T-helper 17 cell (primary cell): Measurements from ENCODE around the gene GTF3C1. TPM values are rescaled to one million over a fixed set of nuclear protein-coding genes. Genes with fewer than 3 reads are reported as not detected.

Source experiments
- ATAC-seq: fragments of 150-1000 bp; cut with Tn5 transposase; 2 replicates; pipeline ENCODE4 v1.10.0; 2021; ENCODE audit warnings: mild to moderate bottlenecking, moderate library complexity
- DNase-seq, 3 donors: peaks; one replicate each; pipeline versions ENCODE4 v3.0.0 to v3.0.0-alpha.2; 2020 to 2021
- H3K9me3 ChIP-seq: one replicate; pipeline ENCODE4 v1.7.0; 2013; ENCODE audit warnings: low read length, mild to moderate bottlenecking; ENCODE audit not compliant: control insufficient read depth, poor library complexity, severe bottlenecking
- H3K27ac Mint-ChIP-seq: one replicate; pipeline ENCODE4 v1.8.0; 2022; ENCODE audit warnings: mild to moderate bottlenecking, moderate library complexity, mixed read lengths
- H3K27me3 Mint-ChIP-seq: one replicate; pipeline ENCODE4 v1.8.0; 2022; ENCODE audit warnings: mixed read lengths
- H3K36me3 Mint-ChIP-seq: one replicate; pipeline ENCODE4 v1.8.0; 2022; ENCODE audit warnings: low read depth, mixed read lengths
- H3K4me1 Mint-ChIP-seq: one replicate; pipeline ENCODE4 v1.8.0; 2022; ENCODE audit warnings: mild to moderate bottlenecking, mixed read lengths
- H3K4me3 Mint-ChIP-seq: one replicate; pipeline ENCODE4 v1.8.0; 2022; ENCODE audit warnings: mild to moderate bottlenecking, moderate library complexity, mixed read lengths
- total RNA-seq, 4 donors: library from RNA in 2 of 4; stranded (reverse) in 2 of 4; gene quantifications; one replicate each; pipeline ENCODE4 v1.2.3 and lab custom pipeline; 2022 to 2026

Gene GTF3C1
- total RNA-seq, 2 donors from 2014 or later = 55.3 to 55.6 TPM

DNA sequence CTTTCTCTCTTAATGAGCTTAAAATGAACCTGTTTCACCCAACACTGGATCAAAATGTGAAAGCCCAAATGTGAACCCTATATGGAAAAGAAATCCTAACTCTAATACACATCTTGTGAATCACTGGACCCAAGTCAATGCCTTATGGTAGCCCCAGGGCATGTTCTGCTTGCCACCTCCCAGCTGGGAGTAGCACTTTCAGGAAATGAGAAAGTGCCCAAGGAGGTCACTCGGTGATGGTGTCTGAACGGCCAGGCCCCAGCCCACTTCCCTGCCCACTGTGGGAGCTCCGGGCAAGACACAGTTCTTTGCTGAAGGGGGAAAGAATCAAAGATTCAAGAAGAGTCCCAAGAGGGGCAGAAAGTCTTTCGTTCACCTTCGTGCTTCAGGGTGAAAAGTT, 46.1 kb downstream of the GTF3C1 start:
- Mint-ChIP-seq H3K27ac (no peak overlapping the region), H3K4me3 (no peak overlapping the region), H3K4me1 (no peaks in the 10 kb centered on the region), H3K36me3 (peaks cover 19% of the 10 kb centered on the region), H3K27me3 (no peaks in the 10 kb centered on the region)
- no peaks in the 10 kb centered on the region for H3K9me3 ChIP-seq
- no peak for ATAC-seq
- no peak for DNase-seq

DNA sequence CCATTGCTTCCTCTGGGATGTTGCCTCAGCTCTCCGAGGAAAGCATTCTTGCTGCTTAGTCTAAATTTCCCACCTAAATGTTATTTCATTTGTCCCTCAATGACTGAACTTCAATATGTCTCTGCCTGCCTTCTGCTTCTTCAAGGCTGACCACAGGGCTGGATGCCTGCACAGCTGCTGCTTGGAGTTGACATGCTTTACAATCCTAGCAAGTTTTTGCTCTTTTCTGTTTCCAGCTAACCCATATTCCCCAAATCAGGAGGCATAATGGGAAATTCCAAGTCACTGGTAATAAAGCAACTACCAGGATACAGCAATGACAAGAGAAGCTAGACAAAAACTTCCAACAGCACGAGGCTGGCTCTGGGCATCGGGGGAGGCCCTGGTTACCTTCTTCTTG, 48.9 kb downstream of the GTF3C1 start:
- ATAC-seq (no peak), DNase-seq (no peak)
- no peaks in the 10 kb centered on the region for H3K9me3 ChIP-seq
- H3K4me3 Mint-ChIP-seq = no peak overlapping the region
- H3K4me1 Mint-ChIP-seq = no peaks in the 10 kb centered on the region
- H3K27me3 Mint-ChIP-seq = no peaks in the 10 kb centered on the region
- H3K27ac Mint-ChIP-seq = peak overlapping the region; percentile 32
- peaks cover 18% of the 10 kb centered on the region for H3K36me3 Mint-ChIP-seq

DNA sequence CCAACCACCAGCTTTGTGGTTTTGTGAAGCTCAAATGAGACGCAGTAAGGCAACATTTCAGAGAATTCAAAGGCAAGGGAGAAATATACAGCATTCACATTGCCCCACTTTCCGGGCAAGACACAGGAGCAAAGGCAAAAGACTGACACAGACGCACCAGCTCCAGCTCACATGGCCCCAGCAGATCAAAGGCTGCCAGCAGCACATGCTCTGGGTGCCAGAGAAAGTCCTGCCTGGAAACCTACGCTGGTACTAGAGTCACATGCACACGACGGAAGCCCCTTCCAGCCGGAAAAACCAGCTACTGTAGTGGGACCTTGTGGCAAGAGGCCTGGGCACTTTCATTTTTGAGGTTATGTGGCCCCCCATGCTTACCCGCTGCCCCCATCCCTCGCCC, 50.1 kb downstream of the GTF3C1 start:
- peaks cover 17% of the 10 kb centered on the region for H3K36me3 Mint-ChIP-seq
- H3K27ac Mint-ChIP-seq = peak overlapping the region; percentile 49
- H3K4me1 Mint-ChIP-seq = no peaks in the 10 kb centered on the region
- ATAC-seq (no peak), DNase-seq (no peak)
- H3K9me3 ChIP-seq = no peaks in the 10 kb centered on the region
- no peak overlapping the region for H3K4me3 Mint-ChIP-seq
- H3K27me3 Mint-ChIP-seq = no peaks in the 10 kb centered on the region

DNA sequence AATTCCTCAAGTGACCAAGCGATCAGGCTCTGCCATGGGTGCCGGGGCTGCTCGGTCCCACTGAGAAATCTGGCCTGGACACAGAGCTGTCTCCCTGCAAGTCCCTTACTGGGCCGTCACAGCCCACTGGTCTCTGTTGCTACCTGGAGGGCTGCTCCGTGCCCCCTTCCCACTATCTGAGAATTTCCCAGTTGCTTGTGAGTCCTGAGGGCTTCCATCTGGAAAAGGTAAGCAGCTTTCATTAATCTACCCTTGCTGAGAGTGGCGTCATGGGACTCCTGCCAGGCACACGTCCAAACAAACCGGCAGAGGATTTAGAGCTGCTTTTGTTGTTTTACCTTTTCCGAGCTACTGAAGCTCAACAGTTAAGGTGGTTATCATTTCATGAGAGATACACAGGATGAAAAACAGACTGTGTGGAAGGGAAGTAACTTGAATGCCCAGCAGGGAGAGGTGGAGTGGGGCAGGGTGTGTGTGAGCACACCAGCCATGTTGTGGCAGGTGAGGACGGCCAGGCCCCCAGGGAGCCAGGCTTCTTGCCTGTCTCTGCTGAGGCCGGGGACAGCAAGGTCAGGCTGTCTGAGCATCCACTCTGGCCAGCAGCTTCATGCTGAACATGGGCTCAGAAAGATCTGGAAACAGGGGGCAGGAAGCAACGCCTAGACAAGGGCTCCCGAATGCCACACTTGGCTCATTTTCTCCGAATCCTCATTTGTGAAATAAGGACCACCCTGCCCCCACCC, 50.6 kb downstream of the GTF3C1 start:
- Mint-ChIP-seq H3K27me3 (no peaks in the 10 kb centered on the region), H3K36me3 (peaks cover 21% of the 10 kb centered on the region), H3K27ac (peak overlapping the region; percentile 49), H3K4me1 (no peaks in the 10 kb centered on the region), H3K4me3 (no peak overlapping the region)
- DNase-seq (no peak), ATAC-seq (no peak)
- no peaks in the 10 kb centered on the region for H3K9me3 ChIP-seq

DNA sequence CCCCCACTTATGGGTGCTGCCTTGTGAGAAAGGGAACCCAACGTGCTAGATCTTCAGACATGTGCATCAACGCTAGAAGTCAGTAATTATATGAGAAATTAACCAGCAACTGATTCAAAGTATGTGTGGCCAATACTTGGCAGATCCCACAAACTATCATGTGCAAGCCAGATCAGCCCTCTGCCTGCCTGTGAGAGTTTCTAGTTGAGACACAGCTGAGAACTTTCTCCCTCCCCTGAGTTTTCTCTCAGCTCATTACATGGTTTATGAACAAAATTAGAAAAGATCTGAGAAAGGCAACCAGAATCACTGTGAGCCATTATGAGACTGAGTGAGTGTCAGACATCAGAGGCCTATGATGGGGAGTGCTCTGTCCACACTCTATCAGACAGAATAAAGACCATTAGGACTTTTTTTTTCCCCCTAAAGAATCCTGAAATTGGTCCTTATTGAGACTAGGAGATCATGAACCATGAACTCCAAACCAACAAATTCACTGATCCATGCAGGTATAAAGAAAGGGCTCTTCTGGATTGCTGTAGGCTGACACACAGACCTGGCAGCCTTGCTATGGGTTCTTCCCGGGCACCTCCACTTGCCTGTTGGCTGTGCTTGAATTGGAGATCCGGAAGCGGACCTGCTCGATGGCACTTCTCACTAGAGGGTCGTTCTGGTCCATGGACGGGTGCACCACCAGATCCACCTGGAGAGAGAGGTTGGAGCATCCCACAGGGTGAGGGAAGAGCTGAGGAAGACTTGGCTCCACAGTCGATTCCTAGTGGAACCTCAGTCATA, 51.5 kb downstream of the GTF3C1 start:
- peak overlapping the region; percentile 49 for H3K27ac Mint-ChIP-seq
- H3K4me1 Mint-ChIP-seq = no peaks in the 10 kb centered on the region
- ATAC-seq = no peak

DNA sequence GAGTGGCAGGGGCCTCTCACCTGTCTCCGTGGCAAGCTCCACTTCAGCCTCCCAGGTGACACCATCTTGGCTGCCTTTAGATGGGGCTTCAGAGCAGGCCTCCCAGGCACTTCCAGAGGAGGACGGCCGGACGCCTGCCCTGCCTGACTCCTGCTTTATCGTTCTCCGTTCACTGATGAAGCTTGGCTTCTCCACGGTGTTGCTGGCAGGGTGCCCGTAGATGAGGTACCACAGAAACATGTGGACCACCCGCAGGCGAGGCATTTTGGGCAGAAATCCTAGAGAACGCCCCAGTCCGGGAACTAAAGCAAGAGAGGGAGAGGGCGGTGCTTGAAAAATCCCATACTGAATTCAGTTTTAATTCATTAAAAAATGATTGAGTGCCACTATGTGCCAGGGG, 54.5 kb downstream of the GTF3C1 start:
- H3K9me3 ChIP-seq = no peaks in the 10 kb centered on the region
- Mint-ChIP-seq H3K4me3 (no peak overlapping the region), H3K27ac (no peak overlapping the region), H3K27me3 (no peaks in the 10 kb centered on the region), H3K4me1 (peaks cover 5% of the 10 kb centered on the region), H3K36me3 (peaks cover 17% of the 10 kb centered on the region)
- DNase-seq = no peak
- ATAC-seq = no peak

More for the DNA sequence above, 51.5 kb downstream of the GTF3C1 start:
- Mint-ChIP-seq H3K36me3 (peaks cover 13% of the 10 kb centered on the region), H3K27me3 (no peaks in the 10 kb centered on the region), H3K4me3 (no peak overlapping the region)
- no peak for DNase-seq
- H3K9me3 ChIP-seq = no peaks in the 10 kb centered on the region

DNA sequence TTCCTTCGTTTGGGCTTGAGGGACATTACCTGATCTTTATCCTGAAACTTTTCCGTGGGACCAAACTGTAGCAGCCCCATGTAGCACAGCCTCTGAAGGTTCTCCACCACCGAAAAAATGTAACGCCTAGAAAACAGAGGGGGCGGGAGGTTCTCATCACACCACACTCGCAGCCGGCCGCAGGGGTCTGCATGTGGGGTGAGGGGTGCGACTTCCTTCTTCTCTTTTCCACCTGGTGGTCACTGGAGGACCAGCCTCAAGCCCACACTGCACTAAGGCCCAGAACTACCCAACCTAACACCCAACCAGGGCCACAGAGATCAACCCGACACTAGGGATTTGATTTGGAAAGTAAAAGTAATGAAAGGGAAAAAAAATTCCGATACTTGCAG, 57.1 kb downstream of the GTF3C1 start:
- no peaks in the 10 kb centered on the region for H3K27me3 Mint-ChIP-seq
- H3K4me3 Mint-ChIP-seq = no peak overlapping the region
- H3K27ac Mint-ChIP-seq = no peak overlapping the region
- H3K36me3 Mint-ChIP-seq = peaks cover 12% of the 10 kb centered on the region
- ATAC-seq (no peak), DNase-seq (no peak)
- H3K9me3 ChIP-seq = no peaks in the 10 kb centered on the region
- peaks cover 5% of the 10 kb centered on the region for H3K4me1 Mint-ChIP-seq

DNA sequence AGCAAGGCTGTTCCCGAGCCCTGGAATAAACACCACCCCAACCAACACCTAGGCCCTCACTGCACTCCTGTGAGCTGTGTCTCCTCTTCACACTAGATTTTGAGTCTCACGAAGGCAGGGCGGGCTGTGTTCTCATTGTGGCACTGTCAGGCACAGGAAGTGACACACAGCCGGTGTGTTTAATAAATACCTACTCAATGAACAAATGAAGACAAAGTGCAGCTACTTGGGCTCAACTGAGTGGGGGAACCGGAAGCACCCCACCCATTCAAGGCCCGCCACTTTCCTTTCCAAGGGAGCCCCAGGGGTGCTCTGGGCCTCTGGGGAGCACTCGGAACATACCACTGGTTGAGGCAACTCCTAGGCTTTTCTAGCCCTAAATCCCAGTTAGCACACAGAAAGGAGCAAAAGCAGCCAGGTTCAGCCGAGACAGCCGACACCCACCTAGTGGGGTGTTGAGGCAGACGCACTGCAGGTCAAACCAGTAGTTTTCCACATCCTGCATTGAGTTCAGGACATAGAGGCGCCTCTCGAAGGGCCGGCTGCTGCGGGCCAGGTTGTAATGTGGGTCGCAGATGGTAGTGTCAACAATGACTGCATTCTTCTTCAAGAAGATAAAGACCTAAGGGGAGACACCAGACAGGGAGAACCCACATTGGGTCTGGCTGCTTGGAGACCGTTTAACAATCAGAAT, 57.7 kb downstream of the GTF3C1 start:
- Mint-ChIP-seq H3K27me3 (no peaks in the 10 kb centered on the region), H3K36me3 (peaks cover 12% of the 10 kb centered on the region), H3K27ac (peak overlapping the region; percentile 60), H3K4me3 (no peak overlapping the region), H3K4me1 (peaks cover 5% of the 10 kb centered on the region)
- ATAC-seq (no peak), DNase-seq (no peak)
- H3K9me3 ChIP-seq = no peaks in the 10 kb centered on the region

DNA sequence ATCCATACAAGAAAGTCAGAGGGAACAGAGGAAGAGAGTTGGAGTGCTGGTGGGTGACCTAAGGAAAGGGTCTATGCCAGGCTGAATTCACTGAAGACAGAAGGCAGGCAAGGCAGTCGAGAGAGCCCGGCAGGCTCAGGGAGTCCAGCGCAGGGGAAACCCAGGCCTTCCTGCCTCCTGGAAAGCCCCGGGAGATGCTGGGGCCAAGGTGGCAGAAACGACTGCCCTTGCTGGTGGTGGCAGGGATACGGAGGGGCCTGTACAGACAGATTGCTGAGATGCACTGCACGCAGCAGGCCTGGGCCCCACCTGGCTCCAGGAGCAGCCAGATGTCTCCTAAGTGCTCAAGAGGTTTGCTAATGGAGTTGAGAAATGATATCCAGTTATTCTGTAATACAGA, 59.8 kb downstream of the GTF3C1 start:
- no peaks in the 10 kb centered on the region for H3K27me3 Mint-ChIP-seq
- no peak overlapping the region for H3K4me3 Mint-ChIP-seq
- peaks cover 5% of the 10 kb centered on the region for H3K4me1 Mint-ChIP-seq
- H3K27ac Mint-ChIP-seq = no peak overlapping the region
- peaks cover 18% of the 10 kb centered on the region for H3K36me3 Mint-ChIP-seq
- DNase-seq = no peak
- no peak for ATAC-seq
- no peaks in the 10 kb centered on the region for H3K9me3 ChIP-seq

DNA sequence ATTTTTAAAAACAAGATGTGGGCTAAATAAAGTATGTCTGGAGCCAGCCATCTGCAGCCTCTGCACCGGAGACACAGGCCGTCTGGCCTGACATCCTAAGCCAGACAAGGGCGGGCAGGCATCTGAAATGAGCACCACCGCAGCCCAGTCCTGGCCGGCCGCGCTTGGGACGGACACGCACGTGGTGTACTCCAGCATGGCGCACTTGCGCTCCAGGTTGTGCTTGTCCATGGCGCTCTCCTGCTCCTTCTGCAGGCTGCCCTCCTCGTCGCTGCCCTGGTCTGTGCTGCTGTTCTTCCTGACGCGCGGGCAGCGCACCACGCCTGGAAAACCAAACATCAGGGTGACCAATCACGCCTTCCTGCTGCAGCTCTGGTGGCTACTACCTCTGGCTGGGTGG, 60.3 kb downstream of the GTF3C1 start:
- no peaks in the 10 kb centered on the region for H3K27me3 Mint-ChIP-seq
- ATAC-seq (no peak), DNase-seq (no peak)
- peaks cover 20% of the 10 kb centered on the region for H3K36me3 Mint-ChIP-seq
- H3K4me3 Mint-ChIP-seq = no peak overlapping the region
- no peak overlapping the region for H3K27ac Mint-ChIP-seq
- H3K4me1 Mint-ChIP-seq = peaks cover 5% of the 10 kb centered on the region
- no peaks in the 10 kb centered on the region for H3K9me3 ChIP-seq

DNA sequence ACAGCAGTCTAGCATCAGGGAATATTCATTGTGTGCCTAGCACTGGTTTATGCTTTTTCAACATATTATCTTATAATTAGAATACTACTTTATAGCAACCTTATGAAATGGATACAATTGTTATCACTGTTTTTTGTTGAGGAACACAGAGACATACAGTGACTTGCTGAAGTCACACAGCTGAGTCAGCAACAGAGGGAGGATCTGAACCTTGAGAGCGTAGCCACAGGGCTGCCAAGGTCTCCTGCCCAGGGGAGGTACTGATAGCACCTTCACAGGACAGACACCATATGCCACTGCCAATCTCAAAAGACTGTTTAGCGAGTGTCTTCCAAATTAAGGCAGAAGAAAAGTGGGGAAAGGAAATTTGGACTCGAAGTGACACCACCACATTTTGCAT, 63.0 kb downstream of the GTF3C1 start:
- no peaks in the 10 kb centered on the region for H3K9me3 ChIP-seq
- ATAC-seq (no peak), DNase-seq (no peak)
- Mint-ChIP-seq H3K4me1 (peaks cover 3% of the 10 kb centered on the region), H3K36me3 (peaks cover 22% of the 10 kb centered on the region), H3K27me3 (no peaks in the 10 kb centered on the region), H3K27ac (no peak overlapping the region), H3K4me3 (no peak overlapping the region)

DNA sequence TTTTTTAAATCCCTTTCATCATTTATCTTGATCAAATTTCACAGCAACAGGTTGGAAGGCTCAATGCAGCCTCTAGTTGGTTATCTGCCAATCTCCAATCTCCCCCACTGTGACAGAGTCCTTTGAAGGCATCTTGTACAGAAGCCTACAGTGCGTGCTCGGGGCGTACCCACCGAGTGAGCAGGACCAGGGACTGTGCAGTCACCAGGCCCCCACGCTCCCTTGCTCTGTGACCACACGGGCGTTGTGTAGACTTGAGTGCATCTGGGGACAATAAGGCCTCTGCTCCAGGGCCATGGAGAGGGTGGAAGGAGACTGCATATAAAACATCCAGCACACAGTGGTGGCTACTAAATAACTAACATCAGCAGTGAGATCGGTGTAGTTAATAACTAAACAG, 63.4 kb downstream of the GTF3C1 start:
- no peak for DNase-seq

DNA sequence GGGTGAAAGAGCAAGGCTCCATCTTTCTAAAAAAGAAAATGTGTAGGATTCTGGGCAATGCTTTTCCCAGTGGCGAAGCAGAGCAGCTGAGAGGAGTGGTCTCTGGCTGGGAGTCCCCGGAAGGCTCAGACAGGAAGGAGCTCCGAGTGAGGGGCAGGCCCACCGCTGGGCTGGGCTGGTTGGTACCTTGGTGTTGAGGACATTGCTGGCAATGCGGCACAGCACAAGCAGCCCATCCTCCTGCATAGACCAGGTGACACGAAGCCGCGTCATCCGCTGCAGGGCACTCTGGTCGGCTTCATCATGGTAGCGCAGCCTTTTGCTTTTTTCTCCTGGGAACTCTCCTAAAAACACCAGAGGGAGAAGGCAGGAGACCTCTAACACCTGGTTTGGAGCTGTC, 63.9 kb downstream of the GTF3C1 start:
- Mint-ChIP-seq H3K27me3 (no peaks in the 10 kb centered on the region), H3K27ac (no peak overlapping the region), H3K4me3 (no peak overlapping the region), H3K36me3 (peaks cover 25% of the 10 kb centered on the region), H3K4me1 (no peaks in the 10 kb centered on the region)
- ATAC-seq = no peak
- no peaks in the 10 kb centered on the region for H3K9me3 ChIP-seq
- DNase-seq = no peak

More for the DNA sequence above, 63.4 kb downstream of the GTF3C1 start:
- Mint-ChIP-seq H3K27ac (no peak overlapping the region), H3K36me3 (peaks cover 24% of the 10 kb centered on the region), H3K27me3 (no peaks in the 10 kb centered on the region), H3K4me1 (peaks cover 3% of the 10 kb centered on the region), H3K4me3 (no peak overlapping the region)
- H3K9me3 ChIP-seq = no peaks in the 10 kb centered on the region
- ATAC-seq = no peak
